Liver (tissue), 3 donors: ENCODE measurements around the gene JRKL.

ENCODE experiments used
- ATF3 ChIP-seq: IDR thresholded peaks from 2 replicates; pipeline ENCODE4 v1.6.1; 2016; ENCODE audit warnings: antibody characterized with exemption
- CTCF ChIP-seq: fragments of 150-350 bp; IDR thresholded peaks from 2 replicates; pipeline ENCODE4 v1.5.1; 2017; ENCODE audit warnings: improper control_type of control experiment, low read depth, low read length; ENCODE audit not compliant: missing input control
- FOXA1 ChIP-seq: IDR thresholded peaks from 2 replicates; pipeline ENCODE4 v1.6.1; 2016; ENCODE audit warnings: antibody characterized with exemption
- FOXA2 ChIP-seq: IDR thresholded peaks from 2 replicates; pipeline ENCODE4 v1.6.1; 2016; ENCODE audit warnings: antibody characterized with exemption
- GABPA ChIP-seq, 2 donors: IDR thresholded peaks in 1 of 2; conservative IDR thresholded peaks in 1 of 2; 2 replicates each; pipeline ENCODE4 v1.6.1; 2016; ENCODE audit warnings: antibody characterized with exemption in 2 of 2, mild to moderate bottlenecking in 1 of 2, moderate library complexity in 1 of 2
- HNF4A ChIP-seq, 2 donors: conservative IDR thresholded peaks; 2 replicates each; pipeline ENCODE4 v1.6.1; 2016; ENCODE audit warnings: antibody characterized with exemption in 2 of 2, mild to moderate bottlenecking in 2 of 2
- MAX ChIP-seq: IDR thresholded peaks from 2 replicates; pipeline ENCODE4 v1.6.1; 2016; ENCODE audit warnings: antibody characterized with exemption
- RAD21 ChIP-seq, 2 donors: IDR thresholded peaks; 2 replicates each; pipeline ENCODE4 v1.6.1; 2016; ENCODE audit warnings: antibody characterized with exemption in 2 of 2, mild to moderate bottlenecking in 2 of 2
- SP1 ChIP-seq: IDR thresholded peaks from 2 replicates; pipeline ENCODE4 v1.6.1; 2018; ENCODE audit warnings: antibody characterized with exemption, mild to moderate bottlenecking
- YY1 ChIP-seq: IDR thresholded peaks from 2 replicates; pipeline ENCODE4 v1.6.1; 2016; ENCODE audit warnings: antibody characterized with exemption, mild to moderate bottlenecking
- TF ChIP-seq, protein P1 (sequence below): IDR thresholded peaks from 2 replicates; pipeline ENCODE4 v1.6.1; 2016; ENCODE audit warnings: antibody characterized with exemption
- TF ChIP-seq, protein P2 (sequence below): IDR thresholded peaks from 2 replicates; pipeline ENCODE4 v1.6.1; 2016; ENCODE audit warnings: antibody characterized with exemption, mild to moderate bottlenecking
- donor health status: healthy.
- donor health status: healthy.

- TF ChIP-seq SP1, result no peak
- no peak for TF ChIP-seq CTCF
- TF ChIP-seq, protein P1, sequence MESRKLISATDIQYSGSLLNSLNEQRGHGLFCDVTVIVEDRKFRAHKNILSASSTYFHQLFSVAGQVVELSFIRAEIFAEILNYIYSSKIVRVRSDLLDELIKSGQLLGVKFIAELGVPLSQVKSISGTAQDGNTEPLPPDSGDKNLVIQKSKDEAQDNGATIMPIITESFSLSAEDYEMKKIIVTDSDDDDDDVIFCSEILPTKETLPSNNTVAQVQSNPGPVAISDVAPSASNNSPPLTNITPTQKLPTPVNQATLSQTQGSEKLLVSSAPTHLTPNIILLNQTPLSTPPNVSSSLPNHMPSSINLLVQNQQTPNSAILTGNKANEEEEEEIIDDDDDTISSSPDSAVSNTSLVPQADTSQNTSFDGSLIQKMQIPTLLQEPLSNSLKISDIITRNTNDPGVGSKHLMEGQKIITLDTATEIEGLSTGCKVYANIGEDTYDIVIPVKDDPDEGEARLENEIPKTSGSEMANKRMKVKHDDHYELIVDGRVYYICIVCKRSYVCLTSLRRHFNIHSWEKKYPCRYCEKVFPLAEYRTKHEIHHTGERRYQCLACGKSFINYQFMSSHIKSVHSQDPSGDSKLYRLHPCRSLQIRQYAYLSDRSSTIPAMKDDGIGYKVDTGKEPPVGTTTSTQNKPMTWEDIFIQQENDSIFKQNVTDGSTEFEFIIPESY, result no peak
- no peak for TF ChIP-seq RAD21 (IDR thresholded peaks at IDR 0.05)
- no peak for TF ChIP-seq FOXA1
- no peak for TF ChIP-seq ATF3
- no peak for TF ChIP-seq YY1
- no peak for TF ChIP-seq MAX
- no peak for TF ChIP-seq FOXA2
- no peak for TF ChIP-seq GABPA (IDR thresholded peaks at IDR 0.05 in 1 of 2, conservative IDR thresholded peaks at IDR 0.05 in 1 of 2)
- TF ChIP-seq HNF4A (conservative IDR thresholded peaks at IDR 0.05), result no peak
- TF ChIP-seq, protein P2, sequence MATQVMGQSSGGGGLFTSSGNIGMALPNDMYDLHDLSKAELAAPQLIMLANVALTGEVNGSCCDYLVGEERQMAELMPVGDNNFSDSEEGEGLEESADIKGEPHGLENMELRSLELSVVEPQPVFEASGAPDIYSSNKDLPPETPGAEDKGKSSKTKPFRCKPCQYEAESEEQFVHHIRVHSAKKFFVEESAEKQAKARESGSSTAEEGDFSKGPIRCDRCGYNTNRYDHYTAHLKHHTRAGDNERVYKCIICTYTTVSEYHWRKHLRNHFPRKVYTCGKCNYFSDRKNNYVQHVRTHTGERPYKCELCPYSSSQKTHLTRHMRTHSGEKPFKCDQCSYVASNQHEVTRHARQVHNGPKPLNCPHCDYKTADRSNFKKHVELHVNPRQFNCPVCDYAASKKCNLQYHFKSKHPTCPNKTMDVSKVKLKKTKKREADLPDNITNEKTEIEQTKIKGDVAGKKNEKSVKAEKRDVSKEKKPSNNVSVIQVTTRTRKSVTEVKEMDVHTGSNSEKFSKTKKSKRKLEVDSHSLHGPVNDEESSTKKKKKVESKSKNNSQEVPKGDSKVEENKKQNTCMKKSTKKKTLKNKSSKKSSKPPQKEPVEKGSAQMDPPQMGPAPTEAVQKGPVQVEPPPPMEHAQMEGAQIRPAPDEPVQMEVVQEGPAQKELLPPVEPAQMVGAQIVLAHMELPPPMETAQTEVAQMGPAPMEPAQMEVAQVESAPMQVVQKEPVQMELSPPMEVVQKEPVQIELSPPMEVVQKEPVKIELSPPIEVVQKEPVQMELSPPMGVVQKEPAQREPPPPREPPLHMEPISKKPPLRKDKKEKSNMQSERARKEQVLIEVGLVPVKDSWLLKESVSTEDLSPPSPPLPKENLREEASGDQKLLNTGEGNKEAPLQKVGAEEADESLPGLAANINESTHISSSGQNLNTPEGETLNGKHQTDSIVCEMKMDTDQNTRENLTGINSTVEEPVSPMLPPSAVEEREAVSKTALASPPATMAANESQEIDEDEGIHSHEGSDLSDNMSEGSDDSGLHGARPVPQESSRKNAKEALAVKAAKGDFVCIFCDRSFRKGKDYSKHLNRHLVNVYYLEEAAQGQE, result no peak
These were observed 33.0 kb upstream of the JRKL start for GRCh38 chr11:96356848-96357247.
